Common myeloid progenitor, CD34-positive (primary cell): ENCODE data around the gene PRKCB.

Experiments
- CTCF ChIA-PET: fragments of 350-600 bp; sonication (Branson Sonifier 250); formaldehyde crosslinking; loops from one replicate; lab custom pipeline; 2021; ENCODE audit warnings: antibody characterized with exemption; lab: Charles Lee
- POLR2A ChIA-PET: fragments of 350-600 bp; sonication (Branson Sonifier 250); formaldehyde crosslinking; loops from one replicate; lab custom pipeline; 2021; ENCODE audit warnings: antibody characterized with exemption; lab: Charles Lee
- DNase-seq, 3 donors: peaks; one replicate each; pipeline versions ENCODE4 v3.0.0 to v3.0.0-alpha.2; 2013
- H3K27ac ChIP-seq, 2 experiments: 1 replicate in 1 of 2; 2 replicates in 1 of 2; pipeline ENCODE4 v1.7.0; 2013; ENCODE audit warnings: inconsistent platforms in 2 of 2, low read length in 2 of 2, mild to moderate bottlenecking in 2 of 2, low read depth in 1 of 2, moderate library complexity in 1 of 2; ENCODE audit not compliant: severe bottlenecking in 2 of 2, insufficient read depth in 1 of 2, poor library complexity in 1 of 2
- H3K27me3 ChIP-seq, 5 experiments: replicated peaks in 2 of 5; 1 replicate in 3 of 5; 2 replicates in 2 of 5; pipeline versions ENCODE4 v1.6.1 to v1.7.0; 2013; ENCODE audit warnings: low read length in 4 of 5, mild to moderate bottlenecking in 2 of 5, moderate library complexity in 2 of 5, inconsistent platforms in 1 of 5; ENCODE audit not compliant: insufficient read depth in 5 of 5, control insufficient read depth in 4 of 5
- H3K36me3 ChIP-seq, 4 experiments: 1 replicate in 2 of 4; 2 replicates in 2 of 4; pipeline versions ENCODE4 v1.6.1 to v1.7.0; 2013; ENCODE audit warnings: low read length in 3 of 4, control low read depth in 1 of 4, mild to moderate bottlenecking in 1 of 4; ENCODE audit not compliant: control insufficient read depth in 4 of 4, insufficient read depth in 4 of 4
- H3K4me1 ChIP-seq, 4 experiments: 1 replicate in 3 of 4; 2 replicates in 1 of 4; pipeline versions ENCODE4 v1.6.1 to v1.7.1; 2013; ENCODE audit warnings: low read length in 3 of 4, mild to moderate bottlenecking in 3 of 4, control low read depth in 1 of 4, inconsistent platforms in 1 of 4, moderate library complexity in 1 of 4; ENCODE audit not compliant: control insufficient read depth in 4 of 4, insufficient read depth in 4 of 4; ENCODE audit errors: control extremely low read depth in 1 of 4
- H3K4me3 ChIP-seq, 7 experiments: 1 replicate in 4 of 7; 2 replicates in 3 of 7; pipeline versions ENCODE4 v1.5.1 to v1.7.0; 2013; ENCODE audit warnings: mild to moderate bottlenecking in 7 of 7, low read length in 6 of 7, moderate library complexity in 6 of 7, inconsistent platforms in 2 of 7, low read depth in 2 of 7, control low read depth in 1 of 7; ENCODE audit not compliant: insufficient read depth in 4 of 7, control insufficient read depth in 1 of 7; ENCODE audit errors: extremely low read depth in 1 of 7
- H3K9me3 ChIP-seq, 5 experiments: 1 replicate in 4 of 5; 2 replicates in 1 of 5; pipeline versions ENCODE4 v1.6.1 to v1.7.1; 2013; ENCODE audit warnings: low read length in 4 of 5, mild to moderate bottlenecking in 2 of 5, inconsistent platforms in 1 of 5, low read depth in 1 of 5, moderate library complexity in 1 of 5; ENCODE audit not compliant: control insufficient read depth in 4 of 5, insufficient read depth in 2 of 5; ENCODE audit errors: control extremely low read depth in 1 of 5
- WGBS: methylation state at CpG from one replicate; pipeline ENCODE4 v1.1.5; 2013; ENCODE audit not compliant: insufficient coverage; 5-methylcytosine and 5-hydroxymethylcytosine counted together

PRKCB gene

GRCh38 chr16:24189941-24190340, 354.2 kb downstream of the PRKCB start:
- H3K27me3 ChIP-seq = no peaks in the 10 kb centered on the region
- peaks cover 14 to 44% (median 29%) of the 10 kb centered on the region in 4 experiments for H3K36me3 ChIP-seq
- no peaks in the 10 kb centered on the region for H3K4me1 ChIP-seq
- DNase-seq = no peak
- H3K27ac ChIP-seq = no peak overlapping the region
- ChIA-PET POLR2A (no interaction called here), CTCF (no interaction called here)
- WGBS = 100% methylated on average over 3 of the region's 3 CpGs
- H3K4me3 ChIP-seq = no peak overlapping the region
- H3K9me3 ChIP-seq = no peaks in the 10 kb centered on the region

- H3K36me3 ChIP-seq = peaks cover 16 to 35% (median 22%) of the 10 kb centered on the region in 4 experiments
- DNase-seq = no peak
- H3K27me3 ChIP-seq = no peaks in the 10 kb centered on the region
- no peaks in the 10 kb centered on the region for H3K4me1 ChIP-seq
- ChIA-PET POLR2A (no interaction called here), CTCF (interaction anchor here (1.9 kb wide), 1 partner anchor 121 kb away, joined by 4 read pairs; no protein-coding TSS in a partner anchor)
- H3K4me3 ChIP-seq = no peak overlapping the region
- 98% methylated on average over 7 of the region's 7 CpGs for WGBS
- H3K9me3 ChIP-seq = no peaks in the 10 kb centered on the region
- H3K27ac ChIP-seq = no peak overlapping the region
Measured at GRCh38 chr16:24191876-24192402, 356.2 kb downstream of the PRKCB start.

- no peak for DNase-seq
- H3K9me3 ChIP-seq = no peaks in the 10 kb centered on the region
- ChIA-PET POLR2A (no interaction called here), CTCF (no interaction called here)
- WGBS = 100% methylated on average over 2 of the region's 2 CpGs
- no peak overlapping the region for H3K4me3 ChIP-seq
- peaks cover 22 to 46% (median 29%) of the 10 kb centered on the region in 4 experiments for H3K36me3 ChIP-seq
- no peaks in the 10 kb centered on the region for H3K4me1 ChIP-seq
- no peaks in the 10 kb centered on the region for H3K27me3 ChIP-seq
- no peak overlapping the region for H3K27ac ChIP-seq
Measured at GRCh38 chr16:24195221-24195620, 359.4 kb downstream of the PRKCB start.

- no peak for DNase-seq
- Histone ChIP-seq H3K27me3 (no peaks in the 10 kb centered on the region), H3K36me3 (peaks cover 19 to 45% (median 24%) of the 10 kb centered on the region in 4 experiments), H3K9me3 (no peaks in the 10 kb centered on the region), H3K4me1 (no peaks in the 10 kb centered on the region), H3K27ac (no peak overlapping the region), H3K4me3 (no peak overlapping the region)
- 94% methylated on average over 2 of the region's 4 CpGs for WGBS
- CTCF ChIA-PET = no interaction called here
- POLR2A ChIA-PET = no interaction called here
Measured at GRCh38 chr16:24198807-24199533, 363.2 kb downstream of the PRKCB start.

GRCh38 chr16:24203675-24204074, 367.9 kb downstream of the PRKCB start:
- H3K4me3 ChIP-seq = no peak overlapping the region
- ChIA-PET POLR2A (no interaction called here), CTCF (no interaction called here)
- DNase-seq = no peak
- 100% methylated on average over 2 of the region's 4 CpGs for WGBS
- peaks cover 13 to 52% (median 20%) of the 10 kb centered on the region in 4 experiments for H3K36me3 ChIP-seq
- H3K4me1 ChIP-seq = no peaks in the 10 kb centered on the region
- H3K9me3 ChIP-seq = no peaks in the 10 kb centered on the region
- no peaks in the 10 kb centered on the region for H3K27me3 ChIP-seq
- no peak overlapping the region for H3K27ac ChIP-seq

GRCh38 chr16:24204150-24204665, 368.4 kb downstream of the PRKCB start:
- Histone ChIP-seq H3K4me3 (no peak overlapping the region), H3K27me3 (no peaks in the 10 kb centered on the region), H3K4me1 (no peaks in the 10 kb centered on the region), H3K9me3 (no peaks in the 10 kb centered on the region), H3K36me3 (peaks cover 11 to 52% (median 22%) of the 10 kb centered on the region in 4 experiments), H3K27ac (no peak overlapping the region)
- 100% methylated on average over 1 of the region's 2 CpGs for WGBS
- no peak for DNase-seq
- ChIA-PET CTCF (no interaction called here), POLR2A (no interaction called here)

GRCh38 chr16:24206926-24207325, 371.1 kb downstream of the PRKCB start:
- peaks cover 13 to 40% (median 24%) of the 10 kb centered on the region in 4 experiments for H3K36me3 ChIP-seq
- H3K4me3 ChIP-seq = no peak overlapping the region
- ChIA-PET CTCF (no interaction called here), POLR2A (no interaction called here)
- no peaks in the 10 kb centered on the region for H3K4me1 ChIP-seq
- H3K27ac ChIP-seq = no peak overlapping the region
- no CpG with 5 or more reads among the region's 3 CpGs for WGBS
- no peak for DNase-seq
- H3K9me3 ChIP-seq = no peaks in the 10 kb centered on the region
- H3K27me3 ChIP-seq = no peaks in the 10 kb centered on the region
